ENCODE data around the gene ELOB.
A peak's percentile ranks its signal among the peaks of the same experiment; 100 is the strongest.

Gene ELOB

DNA sequence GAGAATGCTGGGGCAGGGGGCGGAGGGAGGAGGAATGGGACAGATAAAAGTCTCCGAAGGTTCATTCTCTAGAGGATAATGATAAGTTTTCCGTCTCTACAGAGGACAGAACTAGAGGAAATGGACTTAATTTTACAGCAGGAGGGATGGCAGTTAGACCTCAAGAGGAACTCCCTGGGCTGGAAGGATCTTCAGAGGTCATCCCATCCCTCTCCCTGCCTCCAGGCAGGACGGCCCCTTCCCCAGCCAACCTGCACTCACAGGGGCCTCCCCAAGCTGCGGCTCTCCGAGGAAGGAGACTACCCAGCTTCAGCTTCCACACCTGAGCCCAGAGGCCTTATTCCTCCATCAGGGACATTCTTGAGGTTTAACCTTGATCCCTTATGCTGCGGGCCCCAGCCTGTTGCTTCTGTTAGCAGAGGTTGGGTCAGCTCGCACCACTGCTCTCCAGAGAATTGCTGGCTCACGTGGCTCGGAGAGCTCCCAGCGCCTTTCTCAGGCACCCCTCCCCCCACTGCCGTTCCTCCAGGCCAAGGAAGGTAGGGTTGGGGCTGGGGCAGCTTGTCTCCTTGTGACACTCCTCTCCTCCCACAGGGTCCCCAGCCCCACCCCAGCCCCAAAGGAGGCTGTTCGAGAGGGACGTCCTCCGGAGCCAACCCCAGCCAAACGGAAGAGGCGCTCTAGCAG, 8.5 kb downstream of the ELOB start:
- DNase-seq (ENCODE audit: low read depth) = no peak

DNA sequence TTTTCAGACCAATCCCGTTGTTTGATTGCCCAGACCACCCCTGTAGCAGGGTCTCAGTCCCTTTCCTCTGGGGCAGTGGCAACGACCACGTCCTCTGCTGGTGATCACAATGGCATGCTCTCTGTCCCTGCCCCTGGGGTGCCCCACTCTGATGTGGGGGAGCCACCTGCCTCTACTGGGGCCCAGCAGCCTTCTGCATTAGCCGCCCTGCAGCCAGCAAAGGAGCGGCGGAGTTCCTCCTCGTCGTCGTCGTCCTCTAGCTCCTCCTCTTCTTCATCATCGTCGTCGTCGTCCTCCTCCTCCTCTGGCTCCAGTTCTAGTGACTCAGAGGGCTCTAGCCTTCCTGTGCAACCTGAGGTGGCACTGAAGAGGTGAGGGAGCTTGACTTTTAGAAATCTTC, 9.2 kb downstream of the ELOB start:
- no peak for DNase-seq (ENCODE audit: low read depth)

DNA sequence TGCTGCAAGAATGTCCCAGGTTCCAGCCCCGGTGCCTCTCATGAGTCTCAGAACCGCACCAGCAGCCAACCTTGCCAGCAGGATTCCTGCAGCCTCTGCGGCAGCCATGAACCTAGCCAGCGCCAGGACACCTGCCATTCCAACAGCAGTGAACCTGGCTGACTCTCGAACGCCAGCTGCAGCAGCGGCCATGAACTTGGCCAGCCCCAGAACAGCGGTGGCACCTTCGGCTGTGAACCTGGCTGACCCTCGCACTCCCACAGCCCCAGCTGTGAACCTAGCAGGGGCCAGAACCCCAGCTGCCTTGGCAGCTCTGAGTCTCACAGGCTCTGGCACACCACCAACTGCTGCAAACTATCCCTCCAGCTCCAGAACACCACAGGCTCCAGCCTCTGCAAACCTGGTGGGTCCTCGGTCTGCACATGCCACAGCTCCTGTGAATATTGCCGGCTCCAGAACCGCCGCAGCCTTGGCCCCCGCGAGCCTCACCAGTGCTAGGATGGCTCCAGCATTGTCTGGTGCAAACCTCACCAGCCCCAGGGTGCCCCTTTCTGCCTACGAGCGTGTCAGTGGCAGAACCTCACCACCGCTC, 9.8 kb downstream of the ELOB start:
- DNase-seq (ENCODE audit: low read depth) = no peak

DNA sequence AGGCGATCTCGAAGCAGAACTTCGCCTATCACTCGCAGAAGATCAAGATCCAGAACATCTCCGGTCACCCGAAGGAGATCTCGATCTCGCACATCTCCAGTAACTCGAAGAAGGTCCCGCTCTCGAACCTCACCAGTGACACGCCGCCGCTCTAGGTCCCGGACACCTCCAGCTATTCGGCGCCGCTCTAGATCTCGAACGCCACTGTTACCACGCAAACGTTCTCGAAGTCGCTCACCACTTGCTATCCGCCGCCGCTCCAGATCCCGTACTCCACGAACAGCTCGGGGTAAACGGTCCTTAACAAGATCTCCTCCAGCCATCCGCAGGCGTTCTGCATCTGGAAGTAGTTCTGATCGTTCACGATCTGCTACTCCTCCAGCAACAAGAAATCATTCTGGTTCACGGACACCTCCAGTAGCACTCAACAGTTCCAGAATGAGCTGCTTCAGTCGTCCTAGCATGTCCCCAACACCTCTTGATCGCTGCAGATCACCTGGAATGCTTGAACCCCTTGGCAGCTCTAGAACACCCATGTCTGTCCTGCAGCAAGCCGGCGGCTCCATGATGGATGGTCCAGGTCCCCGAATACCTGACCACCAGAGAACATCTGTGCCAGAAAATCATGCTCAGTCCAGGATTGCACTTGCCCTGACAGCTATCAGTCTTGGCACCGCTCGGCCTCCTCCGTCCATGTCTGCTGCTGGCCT, 10.5 kb downstream of the ELOB start:
- DNase-seq (ENCODE audit: low read depth) = no peak

DNA sequence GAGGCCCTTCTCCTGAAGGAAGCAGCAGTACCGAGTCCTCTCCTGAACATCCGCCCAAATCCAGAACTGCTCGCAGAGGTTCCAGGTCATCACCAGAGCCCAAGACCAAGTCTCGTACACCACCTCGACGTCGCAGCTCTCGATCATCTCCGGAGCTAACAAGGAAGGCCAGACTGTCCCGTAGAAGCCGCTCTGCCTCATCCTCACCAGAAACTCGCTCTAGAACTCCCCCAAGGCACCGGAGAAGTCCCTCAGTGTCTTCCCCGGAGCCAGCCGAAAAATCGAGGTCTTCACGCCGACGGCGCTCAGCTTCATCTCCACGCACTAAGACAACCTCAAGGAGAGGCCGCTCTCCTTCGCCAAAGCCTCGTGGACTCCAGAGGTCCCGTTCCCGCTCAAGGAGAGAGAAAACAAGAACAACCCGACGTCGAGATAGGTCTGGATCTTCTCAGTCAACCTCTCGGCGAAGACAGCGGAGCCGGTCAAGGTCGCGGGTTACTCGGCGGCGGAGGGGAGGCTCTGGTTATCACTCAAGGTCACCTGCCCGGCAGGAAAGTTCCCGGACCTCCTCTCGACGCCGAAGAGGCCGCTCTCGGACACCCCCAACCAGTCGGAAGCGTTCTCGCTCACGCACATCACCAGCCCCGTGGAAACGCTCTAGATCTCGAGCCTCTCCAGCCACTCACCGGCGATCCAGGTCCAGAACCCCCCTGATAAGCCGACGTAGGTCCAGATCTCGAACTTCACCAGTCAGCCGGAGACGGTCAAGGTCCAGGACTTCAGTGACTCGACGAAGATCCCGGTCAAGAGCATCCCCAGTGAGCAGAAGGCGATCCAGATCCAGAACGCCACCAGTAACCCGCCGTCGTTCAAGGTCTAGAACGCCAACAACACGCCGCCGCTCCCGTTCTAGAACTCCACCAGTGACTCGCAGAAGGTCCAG, 11.3 kb downstream of the ELOB start:
- no peak for DNase-seq (ENCODE audit: low read depth)

DNA sequence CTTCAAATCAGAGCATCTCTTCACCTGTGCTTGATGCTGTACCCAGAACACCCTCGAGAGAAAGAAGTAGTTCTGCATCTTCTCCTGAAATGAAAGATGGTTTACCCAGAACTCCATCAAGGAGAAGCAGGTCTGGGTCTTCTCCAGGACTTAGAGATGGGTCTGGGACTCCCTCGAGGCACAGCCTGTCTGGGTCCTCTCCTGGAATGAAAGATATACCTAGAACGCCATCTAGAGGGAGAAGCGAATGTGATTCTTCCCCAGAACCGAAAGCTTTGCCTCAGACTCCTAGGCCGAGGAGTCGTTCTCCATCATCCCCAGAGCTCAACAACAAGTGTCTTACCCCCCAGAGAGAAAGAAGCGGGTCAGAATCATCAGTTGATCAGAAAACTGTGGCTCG, 12.4 kb downstream of the ELOB start:
- no peak for DNase-seq (ENCODE audit: low read depth)

DNA sequence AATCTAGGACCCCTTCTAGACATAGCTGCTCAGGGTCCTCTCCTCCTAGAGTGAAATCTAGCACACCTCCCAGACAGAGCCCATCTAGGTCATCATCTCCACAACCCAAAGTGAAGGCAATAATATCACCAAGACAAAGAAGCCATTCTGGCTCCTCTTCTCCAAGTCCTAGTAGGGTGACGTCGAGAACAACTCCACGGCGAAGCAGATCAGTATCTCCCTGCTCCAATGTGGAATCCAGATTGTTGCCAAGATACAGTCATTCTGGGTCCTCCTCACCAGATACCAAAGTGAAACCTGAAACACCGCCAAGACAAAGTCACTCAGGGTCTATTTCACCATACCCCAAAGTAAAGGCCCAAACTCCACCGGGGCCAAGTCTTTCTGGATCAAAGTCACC, 13.9 kb downstream of the ELOB start:
- no peak for DNase-seq (ENCODE audit: low read depth)

DNA sequence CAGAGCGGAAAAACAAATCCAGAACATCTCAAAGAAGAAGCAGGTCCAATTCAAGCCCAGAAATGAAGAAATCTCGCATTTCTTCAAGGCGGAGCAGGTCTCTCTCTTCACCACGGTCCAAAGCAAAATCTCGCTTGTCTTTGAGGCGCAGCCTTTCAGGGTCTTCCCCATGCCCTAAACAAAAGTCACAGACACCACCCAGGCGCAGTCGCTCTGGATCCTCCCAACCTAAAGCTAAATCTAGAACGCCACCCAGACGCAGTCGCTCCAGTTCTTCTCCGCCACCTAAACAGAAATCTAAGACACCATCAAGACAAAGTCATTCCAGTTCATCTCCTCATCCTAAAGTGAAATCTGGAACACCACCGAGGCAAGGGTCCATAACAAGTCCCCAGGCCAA, 14.4 kb downstream of the ELOB start:
- no peak for DNase-seq (ENCODE audit: low read depth)

DNA sequence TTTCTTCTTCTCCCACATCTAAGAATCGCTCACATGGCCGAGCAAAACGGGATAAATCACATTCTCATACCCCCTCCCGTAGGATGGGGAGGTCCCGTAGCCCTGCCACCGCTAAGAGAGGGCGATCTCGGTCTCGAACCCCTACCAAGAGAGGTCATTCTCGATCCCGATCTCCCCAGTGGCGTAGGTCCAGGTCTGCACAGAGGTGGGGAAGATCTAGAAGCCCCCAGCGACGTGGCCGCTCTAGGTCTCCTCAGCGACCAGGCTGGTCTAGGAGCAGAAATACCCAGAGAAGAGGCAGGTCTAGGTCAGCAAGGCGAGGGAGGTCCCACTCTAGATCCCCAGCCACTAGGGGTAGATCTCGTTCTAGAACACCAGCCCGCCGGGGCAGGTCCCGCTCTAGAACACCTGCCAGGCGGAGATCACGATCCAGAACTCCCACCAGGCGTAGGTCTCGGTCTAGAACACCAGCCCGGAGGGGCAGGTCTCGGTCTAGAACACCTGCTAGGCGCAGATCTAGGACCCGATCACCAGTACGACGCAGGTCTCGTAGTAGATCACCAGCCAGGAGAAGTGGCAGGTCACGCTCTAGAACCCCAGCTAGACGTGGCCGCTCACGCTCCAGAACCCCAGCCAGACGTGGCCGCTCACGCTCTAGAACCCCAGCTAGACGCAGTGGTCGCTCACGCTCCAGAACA, 15.0 kb downstream of the ELOB start:
- DNase-seq (ENCODE audit: low read depth) = no peak

DNA sequence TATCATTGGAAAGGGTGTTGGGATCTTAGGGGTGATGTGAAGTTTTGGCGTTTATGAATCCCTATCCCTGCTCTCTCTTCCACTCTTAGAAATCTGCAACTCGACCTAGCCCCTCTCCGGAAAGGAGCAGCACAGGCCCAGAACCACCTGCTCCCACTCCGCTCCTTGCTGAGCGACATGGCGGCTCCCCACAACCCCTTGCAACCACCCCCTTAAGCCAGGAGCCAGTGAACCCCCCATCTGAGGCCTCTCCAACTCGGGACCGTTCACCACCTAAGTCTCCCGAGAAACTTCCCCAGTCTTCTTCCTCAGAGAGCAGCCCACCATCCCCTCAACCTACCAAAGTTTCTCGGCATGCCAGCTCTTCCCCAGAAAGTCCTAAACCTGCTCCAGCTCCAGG, 15.6 kb downstream of the ELOB start:
- no peak for DNase-seq (ENCODE audit: low read depth)

DNA sequence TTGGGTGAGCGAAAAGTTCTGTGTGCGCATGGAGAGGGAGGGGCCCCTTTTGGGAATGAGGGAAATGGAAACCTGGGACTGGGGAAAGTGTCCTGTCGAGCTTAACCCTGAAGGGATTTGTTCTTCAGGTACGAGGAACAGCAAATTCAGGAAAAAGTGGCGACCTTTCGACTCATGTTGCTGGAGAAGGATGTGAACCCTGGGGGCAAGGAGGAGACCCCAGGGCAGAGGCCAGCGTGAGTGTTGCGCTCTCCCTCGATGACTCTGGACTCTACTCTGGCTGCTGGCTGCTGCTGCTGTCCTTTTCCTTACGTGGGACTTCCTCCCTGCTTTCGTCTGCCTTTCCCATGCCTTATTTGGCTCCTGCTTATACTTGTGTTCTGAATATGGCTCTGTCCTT, 19.7 kb downstream of the ELOB start:
- DNase-seq (ENCODE audit: low read depth) = no peak

DNA sequence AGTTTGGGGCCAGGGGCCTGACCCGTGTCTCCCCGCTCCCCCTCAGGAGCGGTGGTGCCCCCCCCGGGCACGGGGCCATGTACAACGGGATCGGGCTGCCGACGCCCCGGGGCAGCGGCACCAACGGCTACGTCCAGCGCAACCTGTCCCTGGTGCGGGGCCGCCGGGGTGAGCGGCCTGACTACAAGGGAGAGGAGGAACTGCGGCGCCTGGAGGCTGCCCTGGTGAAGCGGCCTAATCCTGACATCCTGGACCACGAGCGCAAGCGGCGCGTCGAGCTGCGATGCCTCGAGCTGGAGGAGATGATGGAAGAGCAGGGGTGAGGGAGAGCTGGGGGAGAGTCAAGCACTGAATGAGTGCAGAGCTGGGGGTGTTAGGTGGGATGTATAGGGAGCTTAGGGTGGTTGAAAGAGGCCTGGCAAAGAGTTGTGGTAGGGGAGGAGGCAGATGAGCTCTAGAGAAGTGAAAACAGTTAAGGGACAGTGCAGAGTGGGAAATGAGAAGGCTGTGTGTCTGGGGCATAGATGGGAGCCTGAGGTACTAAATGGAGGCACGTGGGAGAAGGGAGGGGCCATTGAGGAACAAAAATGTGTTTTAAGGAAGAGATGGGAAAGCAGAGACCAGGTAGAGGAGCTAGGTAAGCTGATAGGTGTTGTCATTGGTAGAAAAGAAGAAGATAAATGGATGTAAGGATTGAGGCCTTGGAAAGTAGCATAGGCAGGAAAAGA, 20.6 kb downstream of the ELOB start:
- no peak for DNase-seq (ENCODE audit: low read depth)

DNA sequence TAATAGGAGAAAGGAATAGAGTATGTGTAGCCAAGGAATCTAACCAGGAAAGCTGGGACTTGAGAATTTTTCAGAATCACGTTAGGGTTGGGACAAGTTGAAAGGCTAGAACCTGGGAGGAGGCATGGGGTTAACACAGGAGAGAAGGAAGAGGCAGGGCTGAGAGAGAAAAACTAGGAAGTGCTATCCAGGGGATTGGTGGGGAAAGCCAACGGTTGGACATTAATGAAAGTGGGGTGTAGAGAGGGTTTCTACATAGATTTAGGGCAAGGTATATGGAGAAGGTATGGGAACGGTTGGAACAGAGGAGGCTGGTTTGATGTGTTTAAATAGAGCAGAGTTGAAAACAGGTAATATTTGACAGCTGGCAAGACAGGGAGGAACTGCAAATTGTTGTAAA, 21.9 kb downstream of the ELOB start:
- DNase-seq (ENCODE audit: low read depth) = no peak

DNA sequence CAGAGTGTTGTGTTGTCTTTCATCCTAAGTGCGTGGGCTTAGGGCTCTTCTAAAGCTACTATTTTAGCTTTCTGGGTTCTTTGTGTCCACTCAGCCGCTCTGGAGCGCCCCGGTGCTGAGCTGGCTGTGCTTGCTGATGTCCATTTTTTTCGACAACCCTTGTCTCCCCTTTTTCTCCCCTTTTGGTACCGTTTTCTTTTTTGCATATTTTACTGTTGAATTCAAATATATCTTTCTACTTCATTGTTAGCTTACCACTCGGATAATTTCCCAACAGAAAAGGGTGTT, 23.4 kb downstream of the ELOB start:
- no peak for DNase-seq (ENCODE audit: low read depth)

DNA sequence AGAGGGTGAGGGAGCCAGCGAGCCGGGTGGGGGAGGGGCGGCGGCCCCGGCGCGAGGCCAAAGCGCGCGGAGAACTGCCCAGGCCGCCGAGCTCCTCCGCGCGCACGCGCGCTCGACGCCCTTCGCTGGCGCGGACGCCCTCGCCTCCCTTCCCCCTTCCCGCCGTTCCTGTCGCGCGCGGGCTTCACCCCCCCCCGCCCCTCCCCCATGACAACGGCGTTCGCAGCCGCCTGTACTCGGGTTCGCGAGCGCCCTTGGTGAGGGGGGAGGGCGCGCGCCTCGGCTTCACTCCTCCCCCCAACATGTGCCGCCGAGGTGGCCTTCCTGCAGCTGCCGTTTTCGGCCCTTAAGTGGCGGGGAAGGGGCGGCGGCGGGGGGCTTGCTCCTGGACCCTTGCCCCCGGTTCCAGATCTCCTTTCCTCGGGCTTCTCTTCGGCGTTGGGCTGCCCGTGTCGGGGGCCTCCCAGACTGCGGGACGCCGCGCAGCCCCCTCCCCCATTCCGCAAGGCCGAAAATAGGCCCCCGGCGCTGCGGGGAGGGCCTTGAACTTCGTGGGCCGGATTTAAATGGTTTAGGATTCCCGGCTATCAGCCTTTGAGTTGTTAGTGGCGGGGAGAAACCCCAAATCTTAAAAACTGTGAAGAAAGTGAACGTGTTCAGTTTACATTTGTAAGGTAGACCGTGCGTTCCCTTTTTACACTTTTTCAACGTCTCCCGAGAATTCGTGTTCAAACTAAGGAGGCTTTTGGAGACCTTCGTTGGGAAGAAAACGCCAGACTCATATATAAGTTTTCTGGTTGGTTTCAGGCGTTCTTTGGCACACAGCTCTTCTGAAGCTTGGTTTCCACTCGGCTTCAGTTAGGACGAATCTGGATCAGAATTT, 24.0 kb downstream of the ELOB start:
- DNase-seq (ENCODE audit: low read depth) = no peak

DNA sequence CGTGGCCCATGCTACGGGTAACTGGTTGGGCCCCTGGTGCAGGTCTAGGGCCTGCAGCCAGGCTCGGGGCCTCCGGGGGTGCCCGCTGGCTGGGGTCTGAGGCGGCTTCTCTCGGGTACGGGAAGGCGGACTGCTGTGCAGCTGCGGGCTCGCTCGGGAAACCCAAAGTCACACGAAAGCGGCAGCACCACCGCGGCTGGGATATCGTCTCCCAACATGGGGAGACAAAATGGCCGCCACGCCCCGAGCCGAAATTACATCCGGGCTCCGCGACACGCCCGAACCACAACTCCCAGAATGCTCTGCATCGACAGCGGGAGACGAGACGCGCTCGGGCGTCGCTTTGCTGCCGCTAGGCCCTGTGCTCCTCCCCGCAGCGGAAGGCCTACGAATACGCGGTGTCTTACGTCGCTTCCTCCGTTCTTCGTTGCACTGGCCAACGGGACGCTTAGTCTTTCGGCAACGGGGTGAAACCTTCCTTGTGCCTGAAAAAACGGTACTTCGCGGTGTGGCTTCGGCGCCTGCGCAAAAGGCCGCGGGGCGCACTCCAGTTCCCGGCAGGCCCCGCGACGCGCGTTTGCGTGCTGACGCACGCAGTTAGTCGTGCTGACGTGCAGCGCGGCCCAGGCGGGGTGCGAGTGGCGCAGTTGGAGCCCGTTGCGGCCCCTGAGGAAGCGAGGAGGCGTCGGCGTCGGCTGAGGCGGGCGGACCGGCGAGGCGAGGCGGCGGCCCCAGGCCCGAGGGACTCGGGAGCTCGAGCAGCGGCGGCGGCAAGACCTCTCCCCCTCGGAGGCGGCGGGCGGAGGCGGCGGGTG, 24.8 kb downstream of the ELOB start, which contains the start of gene SRRM2:
TSS of gene SRRM2 (plus strand) at position 604 of the 815 bp plus-strand sequence. CDS start 3,727 bp downstream, outside the sequence.
- DNase-seq (ENCODE audit: low read depth) = peak; percentile 91

DNA sequence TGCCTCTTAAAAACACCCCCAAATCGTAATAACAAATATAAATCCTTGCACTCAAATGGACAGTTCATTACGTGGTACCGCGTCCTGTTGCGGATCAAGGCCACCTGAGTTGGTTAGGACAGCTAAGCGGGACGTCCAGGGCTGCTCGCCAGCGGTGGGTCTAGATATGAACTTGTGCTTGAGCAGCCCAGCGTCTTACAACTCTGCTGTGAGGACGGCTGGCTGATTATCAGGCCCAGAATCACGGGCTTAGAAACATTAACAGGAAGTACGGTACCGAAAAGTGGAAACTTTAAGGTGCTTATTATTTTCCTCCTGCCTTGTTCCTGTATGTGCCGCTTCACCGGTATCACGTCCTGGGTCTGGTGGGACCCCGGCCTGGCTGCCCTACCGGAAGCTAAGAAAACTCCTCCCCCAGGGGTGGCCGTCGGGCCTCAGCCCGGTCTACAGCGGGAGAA, 25.5 kb downstream of the ELOB start:
- no peak for DNase-seq (ENCODE audit: low read depth)

DNA sequence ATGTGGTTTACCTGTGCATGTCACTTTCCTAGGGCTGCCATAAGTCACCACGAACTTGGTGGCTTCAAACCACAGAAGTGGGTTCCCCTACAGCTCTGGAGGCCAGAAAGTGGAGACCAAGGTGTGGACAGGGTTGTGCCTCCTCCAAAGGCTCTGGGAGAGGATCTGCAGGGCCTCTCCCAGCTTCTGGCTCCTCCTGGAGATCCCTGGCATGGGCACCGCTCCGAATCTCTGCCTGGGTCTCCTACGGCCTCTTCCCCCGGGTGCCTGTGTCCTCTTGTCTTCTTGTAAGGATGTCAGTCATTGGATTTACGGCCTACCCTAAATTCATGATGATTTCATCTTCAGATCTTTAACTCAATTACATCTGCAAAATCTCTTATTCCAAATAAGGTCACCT, 27.1 kb downstream of the ELOB start:
- DNase-seq (ENCODE audit: low read depth) = no peak

DNA sequence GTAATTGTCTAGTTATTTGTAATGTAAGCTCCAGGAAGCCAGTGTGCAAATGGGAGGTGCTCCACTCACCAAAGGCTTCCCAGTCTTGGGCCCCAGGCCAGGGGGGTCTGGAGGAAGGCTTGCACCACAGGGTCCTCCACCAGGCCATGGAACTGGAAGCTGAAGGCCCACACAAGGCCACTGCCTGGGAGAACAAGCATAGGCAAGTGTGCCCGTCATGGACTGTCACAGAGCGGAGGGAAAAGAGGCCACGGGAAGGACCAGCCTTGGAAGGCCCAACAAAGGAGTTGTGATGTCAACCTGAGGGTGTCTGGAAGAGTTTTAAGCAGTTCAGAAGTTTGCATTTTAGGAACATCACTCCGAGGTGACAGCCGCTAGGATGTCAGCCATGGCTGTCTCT, 27.6 kb downstream of the ELOB start:
- DNase-seq (ENCODE audit: low read depth) = no peak

Data from stimulated activated CD8-positive, alpha-beta memory T cell treated with anti-CD3 and anti-CD28 coated beads, Interleukin-12 subunit alpha, Interleukin-12 subunit beta, amount 100 ng/mL, for 4 hours (primary cell).